Hematopoietic multipotent progenitor cell treated with erythropoietin and hydrocortisone succinate and interleukin-3 and kit ligand, for 17 days (in vitro differentiated cells): Measurements from ENCODE around the gene TAS2R38.

Experiments
- DNase-seq: peaks from one replicate; pipeline ENCODE4 v3.0.0-alpha.2; 2015; ENCODE audit warnings: low spot score

The TAS2R38 gene

GRCh38 chr7:141975806-141976523, 2.4 kb upstream of the TAS2R38 start:
- peak; percentile 20 for DNase-seq

GRCh38 chr7:141974831-141975230, 1.3 kb upstream of the TAS2R38 start:
- no peak for DNase-seq

DNA sequence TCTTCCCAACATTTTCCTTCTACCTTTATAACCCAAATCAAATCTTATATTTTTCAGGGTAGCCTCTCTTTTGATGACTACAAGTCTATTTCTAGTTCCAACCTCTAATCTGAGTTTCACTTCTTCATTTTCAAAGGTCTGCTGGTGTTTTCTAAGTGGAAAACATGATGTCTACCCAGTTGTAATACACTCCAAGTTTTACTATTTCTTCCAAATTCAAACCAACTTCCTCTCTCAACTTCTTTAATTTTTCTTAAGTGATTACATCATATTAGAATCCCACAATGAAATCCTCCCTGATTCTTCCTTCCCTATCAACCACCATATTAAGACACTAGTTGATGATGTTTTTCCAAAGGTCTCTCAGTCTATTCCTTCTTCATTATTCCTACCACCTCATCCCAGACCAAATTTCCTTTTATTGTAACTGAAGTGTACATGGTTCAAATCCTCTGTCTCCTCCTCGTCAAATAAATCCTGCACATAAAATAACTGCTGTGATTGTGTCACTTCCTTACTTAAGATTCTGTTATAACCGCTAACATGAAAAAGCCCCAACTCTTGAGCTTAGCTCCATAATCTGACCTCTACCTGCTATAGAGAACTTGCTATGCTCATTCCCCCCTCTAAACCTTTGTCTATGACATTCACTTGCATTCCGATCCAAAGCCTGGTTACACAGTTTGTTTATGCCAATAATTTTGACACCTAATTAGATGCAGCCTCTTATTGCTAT, 12.7 kb downstream of the TAS2R38 start:
- DNase-seq: no peak

DNA sequence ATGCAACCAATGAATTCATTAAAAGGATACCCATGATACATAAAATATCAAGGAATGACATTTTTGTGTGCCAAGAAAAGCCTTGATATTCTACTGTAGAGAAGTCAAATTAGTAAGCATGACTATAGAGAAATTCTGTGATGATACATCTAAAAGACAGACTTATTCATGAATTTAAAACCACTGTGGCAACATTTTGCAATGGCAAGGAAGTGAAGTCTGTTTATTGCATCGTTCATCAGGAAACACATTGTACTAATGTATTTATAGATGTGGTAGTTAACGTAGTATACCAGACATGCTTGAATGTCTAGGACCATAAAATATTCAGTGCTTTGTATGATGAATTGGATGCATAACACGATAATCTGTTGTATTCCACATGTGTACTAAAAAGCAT, 17.5 kb downstream of the TAS2R38 start:
- DNase-seq: no peak

DNA sequence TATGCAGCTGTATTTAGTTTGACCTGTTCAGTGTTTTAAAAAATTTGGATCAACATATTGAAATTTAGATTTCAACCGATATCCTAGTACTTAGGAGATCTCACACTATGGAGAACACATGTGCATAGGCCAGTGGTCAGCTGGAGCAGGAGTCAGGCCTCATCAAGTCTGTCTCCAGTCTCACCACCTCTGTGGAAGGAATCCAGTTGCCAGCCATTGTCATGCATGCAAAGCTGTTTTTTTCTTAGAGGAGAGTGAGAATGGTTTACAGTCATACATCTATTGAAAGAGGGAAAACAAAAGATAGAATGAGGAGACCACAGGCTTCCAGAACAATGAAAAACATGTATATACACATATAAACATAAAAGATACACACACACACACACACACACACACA, 19.2 kb downstream of the TAS2R38 start:
- DNase-seq: no peak

GRCh38 chr7:141952461-141952860, 21.1 kb downstream of the TAS2R38 start:
- no peak for DNase-seq

DNA sequence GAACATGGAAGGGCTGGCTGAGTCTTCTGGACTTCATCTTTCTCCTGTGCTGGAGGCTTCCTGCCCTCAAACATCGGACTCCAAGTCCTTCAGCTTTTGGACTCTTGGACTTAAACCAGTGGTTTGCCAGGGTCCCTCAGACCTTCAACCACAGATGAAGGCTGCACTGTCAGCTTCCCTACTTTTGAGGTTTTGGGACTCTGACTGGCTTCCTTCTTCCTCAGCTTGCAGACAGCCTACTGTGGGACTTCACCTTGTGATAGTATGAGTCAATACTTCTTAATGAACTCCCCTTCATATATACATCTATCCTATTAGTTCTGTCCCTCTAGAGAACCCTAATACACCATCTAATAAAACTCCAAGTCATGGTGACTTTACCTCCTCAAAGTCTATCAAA, 22.8 kb downstream of the TAS2R38 start:
- no peak for DNase-seq

DNA sequence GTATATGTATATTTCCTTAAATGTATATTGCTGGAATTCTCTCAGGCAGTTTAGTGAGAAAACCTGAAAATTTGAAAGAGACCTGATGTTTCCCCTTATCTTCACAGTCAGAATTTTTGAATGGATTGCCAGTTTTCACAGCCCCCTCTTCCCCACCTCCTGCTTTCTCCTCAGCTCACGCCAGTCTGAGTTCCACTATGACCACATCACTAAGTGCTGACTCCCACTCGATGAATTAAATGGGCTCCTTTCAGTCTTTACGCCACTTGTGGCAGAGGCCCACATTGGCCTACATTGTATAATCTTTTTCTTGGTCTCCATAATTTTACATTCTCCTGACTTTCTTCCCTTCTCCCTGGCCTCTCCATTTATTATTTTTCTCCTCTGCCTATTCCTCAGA, 23.7 kb downstream of the TAS2R38 start:
- no peak for DNase-seq

GRCh38 chr7:141949451-141949850, 24.1 kb downstream of the TAS2R38 start:
- DNase-seq: no peak

- no peak for DNase-seq
These were observed 24.6 kb downstream of the TAS2R38 start for GRCh38 chr7:141949021-141949420.

- DNase-seq: no peak
These were observed 26.8 kb downstream of the TAS2R38 start, which contains the start of gene CLEC5A for GRCh38 chr7:141946796-141947195. Gene CLEC5A (minus strand): TSS chr7:141946974. CDS start chr7:141946292, 682 bp downstream.

- no peak for DNase-seq
These were observed 28.2 kb downstream of the TAS2R38 start for GRCh38 chr7:141945356-141945755.

DNA sequence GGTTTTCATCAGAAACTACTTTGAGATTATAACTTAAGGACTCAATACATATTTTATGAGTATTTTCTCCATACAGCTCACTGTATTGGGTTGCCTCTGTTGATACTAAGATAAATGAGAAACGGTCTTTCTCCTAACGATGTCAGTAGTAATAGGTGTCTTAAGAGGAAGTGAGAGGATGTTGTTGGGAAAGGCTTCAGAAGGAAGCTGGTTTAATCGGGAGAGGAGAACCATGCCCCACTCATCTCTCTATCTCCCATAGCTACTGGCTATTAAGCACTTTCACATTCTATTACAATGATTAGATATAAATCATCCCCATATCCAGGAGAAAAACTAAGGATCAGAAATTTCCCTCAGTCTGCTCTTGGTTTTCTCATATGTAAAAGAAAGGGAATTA, 28.8 kb downstream of the TAS2R38 start:
- no peak for DNase-seq

DNA sequence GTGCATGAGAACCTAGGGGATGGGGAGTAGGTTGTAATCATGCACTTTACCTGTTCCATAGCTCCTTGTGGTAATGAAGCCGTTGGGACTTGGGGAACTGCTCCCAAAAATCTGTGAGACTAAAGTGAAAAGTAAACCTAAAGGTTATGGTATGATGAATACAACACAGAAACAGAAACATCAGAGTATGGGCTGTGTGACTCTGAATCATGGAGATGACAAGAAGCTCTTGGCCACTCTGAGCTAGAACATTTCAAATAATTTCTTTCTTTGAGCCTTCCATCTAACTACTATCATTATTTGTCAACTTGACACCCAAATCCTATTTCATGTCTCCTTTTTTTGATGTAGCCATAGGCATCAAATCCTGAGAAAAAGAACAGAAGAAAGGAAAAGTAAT, 29.7 kb downstream of the TAS2R38 start:
- DNase-seq: no peak

DNA sequence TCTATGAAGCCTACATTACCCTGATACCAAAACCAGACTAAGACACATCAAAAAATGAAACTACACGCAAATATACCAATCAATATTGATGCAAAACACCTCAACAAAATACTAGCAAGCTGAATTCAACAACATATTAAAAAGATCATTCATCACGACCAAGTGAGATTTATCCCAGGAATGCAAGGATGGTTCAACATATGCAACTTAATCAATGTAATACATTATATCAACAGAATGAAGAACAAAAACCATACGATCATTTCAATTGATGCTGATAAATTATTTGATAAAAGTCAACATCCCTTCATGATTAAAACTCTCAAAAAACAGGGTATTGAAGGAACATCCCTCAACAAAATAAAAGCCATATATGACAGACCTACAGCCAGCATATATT, 32.5 kb downstream of the TAS2R38 start:
- no peak for DNase-seq

DNA sequence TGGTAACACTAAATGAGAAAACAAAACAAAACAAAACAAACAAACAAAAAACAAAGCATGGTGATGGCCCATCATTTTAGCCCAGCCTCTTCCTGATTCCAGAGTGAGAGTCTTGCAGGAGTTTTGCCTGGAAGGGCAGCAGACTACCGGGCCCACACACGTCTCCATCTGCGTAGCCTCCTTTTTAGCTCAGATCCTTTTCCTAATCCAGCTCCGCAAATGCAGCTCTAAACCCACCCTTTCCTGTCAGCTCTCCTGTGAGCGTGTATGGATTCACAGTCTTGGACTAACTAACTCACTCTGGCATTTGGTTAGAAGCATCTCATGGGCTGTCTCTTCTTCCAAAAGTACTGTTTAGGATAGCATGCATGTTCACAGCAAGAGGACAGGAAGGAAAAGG, 43.4 kb downstream of the TAS2R38 start:
- DNase-seq: no peak

DNA sequence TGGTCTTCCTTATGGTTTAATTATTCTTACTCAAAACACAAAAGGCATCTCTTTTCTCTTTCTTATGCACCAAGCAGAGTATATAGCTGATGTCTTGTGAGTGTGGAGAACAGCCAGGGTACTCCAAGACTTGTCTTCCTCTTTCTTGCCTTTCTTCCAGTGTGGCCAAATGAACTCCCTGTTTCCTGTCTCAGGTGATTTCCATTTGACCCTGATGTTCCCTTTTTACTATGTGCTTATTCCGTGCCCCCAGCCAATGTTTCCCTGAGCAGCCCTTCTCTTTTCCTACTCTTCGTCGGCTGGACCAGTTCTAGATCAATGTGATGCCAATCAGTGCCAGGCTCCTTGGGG, 44.8 kb downstream of the TAS2R38 start:
- DNase-seq: no peak

DNA sequence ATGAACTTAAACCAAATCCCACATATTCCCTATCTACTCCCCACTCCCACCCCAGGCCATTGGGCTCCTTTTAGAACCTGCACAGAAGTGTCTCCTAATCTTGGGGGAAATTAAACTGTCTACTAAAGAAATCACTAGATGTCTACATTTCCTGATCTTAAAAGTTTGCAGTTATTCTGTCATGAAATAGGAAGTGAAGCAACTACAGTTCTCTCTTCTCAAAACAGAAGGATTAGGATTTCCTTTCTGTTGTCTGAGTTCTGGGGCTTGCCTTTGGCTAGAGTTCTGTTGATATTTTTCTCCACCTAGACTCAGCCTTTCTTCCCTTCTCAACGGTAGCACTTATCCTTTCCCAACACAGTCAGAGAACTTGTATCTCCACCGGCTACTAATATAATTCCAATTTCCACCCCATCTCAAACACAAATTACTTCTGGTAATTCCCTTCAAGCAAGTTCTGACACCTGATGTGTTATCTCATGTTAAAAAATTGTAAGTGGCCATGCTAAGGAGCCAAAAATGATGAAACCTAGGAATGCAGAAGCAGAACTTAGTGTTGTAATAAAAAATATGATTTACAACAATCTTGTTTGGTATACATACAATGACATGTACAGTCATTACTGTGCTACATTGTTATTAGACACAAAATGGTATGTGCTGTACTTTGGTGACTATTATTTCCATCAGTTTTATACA, 45.3 kb downstream of the TAS2R38 start:
- DNase-seq: no peak
